GM18520 (cell line): ENCODE data around the gene SEMA7A.

Source experiments
- ATAC-seq: cut with Tn5 transposase; IDR thresholded peaks from one replicate; pipeline ENCODE4 v1.9.1; 2021; ENCODE audit not compliant: unreplicated experiment

SEMA7A gene

GRCh38 chr15:74453925-74454763, 20.4 kb upstream of the SEMA7A start:
- ATAC-seq, result no peak

GRCh38 chr15:74451861-74452835, 18.4 kb upstream of the SEMA7A start:
- no peak for ATAC-seq

- no peak for ATAC-seq
Observed at GRCh38 chr15:74451322-74451721, 17.6 kb upstream of the SEMA7A start.

GRCh38 chr15:74449643-74450205, 16.0 kb upstream of the SEMA7A start:
- no peak for ATAC-seq

DNA sequence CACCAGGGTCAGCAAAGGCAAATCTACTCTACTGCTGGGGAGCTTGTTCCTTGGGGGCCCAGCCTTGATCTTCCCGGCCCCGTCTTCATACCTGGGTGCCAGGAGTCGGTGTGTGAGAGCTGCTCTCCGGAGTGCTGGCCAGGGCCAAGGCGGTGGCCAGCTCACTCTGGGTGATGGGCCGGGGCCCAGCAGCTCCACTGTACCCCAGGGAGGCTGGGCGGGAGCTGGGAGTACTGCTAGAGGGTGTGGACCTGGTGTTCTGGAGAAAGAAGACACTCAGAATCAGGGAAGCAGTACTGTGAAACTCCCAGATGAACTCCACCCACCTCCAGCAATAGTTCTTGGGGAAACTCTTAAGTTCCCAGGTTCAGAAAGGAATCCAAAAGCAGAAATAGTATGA, 15.3 kb upstream of the SEMA7A start:
- ATAC-seq, result no peak

DNA sequence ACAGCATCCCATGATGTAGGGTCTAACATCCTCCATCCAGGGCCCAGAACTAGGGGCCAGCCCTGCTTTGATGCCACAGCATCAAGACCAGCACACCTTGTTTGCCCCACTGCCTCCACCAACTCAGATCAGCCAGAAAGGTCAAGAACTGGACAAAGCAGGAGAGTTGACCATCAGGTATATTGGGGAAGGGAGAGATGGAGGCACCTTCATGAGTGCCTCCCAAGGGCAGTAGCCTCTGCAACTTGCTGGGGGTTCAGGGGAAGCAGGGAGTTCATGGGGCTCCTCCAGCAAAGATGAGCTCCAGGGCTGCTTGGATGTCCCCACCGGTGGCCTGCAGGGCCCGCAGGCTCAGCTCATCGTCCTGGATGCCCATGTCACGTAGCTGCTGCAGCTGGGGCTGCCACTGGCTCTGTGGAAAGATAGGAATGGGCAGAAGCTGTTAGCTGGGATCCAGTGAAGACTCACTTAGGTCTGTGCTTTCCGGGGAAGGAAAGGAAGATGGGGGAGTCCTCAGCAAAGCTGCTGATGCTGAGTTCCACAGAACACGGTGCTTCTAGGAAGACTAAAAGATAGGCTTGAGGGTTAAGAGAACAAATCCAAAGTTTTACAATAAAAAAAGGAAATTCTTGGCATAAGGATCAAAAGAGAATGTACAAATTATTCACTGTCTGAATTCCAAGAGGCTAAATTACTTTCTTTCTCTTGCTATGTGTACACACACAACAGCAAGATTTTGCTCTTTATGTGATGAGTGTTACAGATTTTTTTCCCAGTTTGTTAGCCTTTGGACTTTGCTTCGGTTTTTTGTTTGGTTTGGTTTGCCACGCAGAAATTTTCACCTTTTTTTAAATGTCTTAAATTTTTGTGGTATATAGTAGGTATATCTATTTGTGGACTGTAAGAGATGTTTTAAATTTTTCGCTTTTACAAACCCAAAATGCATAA, 12.3 kb upstream of the SEMA7A start:
- no peak for ATAC-seq

DNA sequence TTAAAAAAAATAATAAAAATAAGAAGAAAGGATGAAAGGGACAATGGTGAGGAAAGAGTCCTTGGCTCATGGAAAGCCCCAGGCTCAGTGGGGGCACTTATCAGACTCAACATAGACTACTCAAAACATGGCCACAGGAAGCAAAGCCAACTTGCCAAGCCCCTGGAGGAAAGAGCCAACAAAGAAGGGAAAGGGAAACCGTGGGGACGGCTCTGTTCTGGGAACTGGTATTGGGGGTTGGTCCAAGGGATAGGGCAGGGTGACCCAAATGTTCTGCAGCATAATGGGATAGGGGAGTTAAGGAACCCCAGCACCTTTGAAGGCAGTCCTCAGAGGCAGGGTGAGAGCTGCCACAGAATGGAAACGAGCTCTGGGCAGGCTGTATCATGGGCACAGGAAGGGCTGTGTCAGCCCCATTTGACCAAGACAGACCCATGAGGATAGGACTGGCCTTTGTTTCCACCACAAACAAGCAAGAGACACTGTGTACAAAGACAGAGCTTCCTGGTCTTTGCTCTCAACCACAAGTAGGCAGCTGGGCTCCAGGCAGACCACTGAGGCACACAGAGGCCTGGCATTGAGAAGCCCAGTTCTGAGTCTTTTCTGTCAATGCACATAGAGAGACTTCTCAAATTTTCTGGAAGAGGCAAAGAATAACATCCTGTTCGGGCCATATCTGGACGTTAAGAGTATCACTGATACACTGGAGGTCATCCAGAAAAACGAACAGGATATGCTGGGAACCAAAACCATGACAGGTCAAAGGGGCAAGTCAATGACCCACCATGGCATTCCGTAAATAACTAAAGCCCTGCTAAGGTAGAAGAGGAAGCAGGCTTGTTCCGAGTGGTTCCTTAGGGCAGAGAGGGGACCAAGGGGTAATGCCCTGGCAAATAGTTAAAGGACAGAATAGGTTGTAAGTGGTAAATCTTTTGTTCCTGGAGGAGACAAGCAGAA, 10.6 kb upstream of the SEMA7A start:
- no peak for ATAC-seq

DNA sequence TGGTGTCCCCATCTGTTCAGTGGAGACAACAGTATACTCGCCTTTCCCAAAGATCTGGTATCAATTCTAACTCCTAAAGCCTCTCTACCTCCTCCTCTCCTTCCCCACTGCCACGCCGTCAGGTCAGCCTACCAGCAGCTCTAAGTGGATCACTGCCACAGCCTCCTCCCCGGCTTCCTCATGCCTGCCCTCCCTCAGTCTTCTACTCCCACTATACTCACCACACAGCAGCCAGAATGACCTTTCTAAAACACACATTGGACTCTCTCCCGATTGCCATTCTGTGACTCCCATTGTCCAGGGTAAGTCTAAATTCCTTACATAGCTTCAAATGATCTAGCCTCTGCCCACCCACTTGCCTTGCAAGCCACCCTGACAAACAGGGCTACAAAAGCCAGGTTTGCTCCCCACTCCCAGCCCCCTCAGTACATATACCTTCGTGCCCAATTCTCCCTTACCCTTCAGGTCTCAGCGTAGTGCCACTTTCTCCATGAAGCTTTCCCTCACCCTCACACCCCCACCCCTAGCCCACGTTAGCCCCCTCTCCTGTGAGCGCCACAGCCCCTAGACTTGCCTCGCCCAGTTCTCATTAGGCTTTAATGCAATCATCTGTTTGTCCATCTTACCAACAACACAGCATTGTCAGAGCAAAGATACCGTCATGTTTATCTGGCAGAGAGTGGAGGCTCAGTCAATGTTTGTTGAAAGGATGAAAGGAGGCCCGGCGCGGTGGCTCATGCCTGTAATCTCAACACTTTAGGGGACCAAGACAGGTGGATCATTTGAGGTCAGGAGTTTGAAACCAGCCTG, 9.5 kb upstream of the SEMA7A start:
- no peak for ATAC-seq

DNA sequence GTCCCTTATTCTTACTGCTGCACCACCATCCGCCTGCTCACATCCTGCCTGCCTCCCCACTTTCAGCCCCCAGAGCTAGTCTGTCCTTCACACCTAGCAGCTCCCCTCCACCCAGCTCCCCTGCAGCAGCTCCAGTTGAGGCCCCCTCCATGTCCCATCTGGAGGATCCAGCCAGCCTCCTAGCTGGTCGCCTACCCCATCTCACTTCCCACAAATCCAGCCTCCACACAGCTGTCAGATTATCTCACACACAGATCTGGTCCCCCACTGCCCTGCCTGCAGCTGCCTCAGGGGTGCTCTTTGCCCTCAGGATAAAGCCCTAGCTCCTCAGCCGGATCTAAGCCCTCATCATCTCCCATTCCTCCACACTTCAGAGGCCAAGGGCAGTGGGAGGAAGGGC, 8.8 kb upstream of the SEMA7A start:
- no peak for ATAC-seq

GRCh38 chr15:74442063-74442462, 8.3 kb upstream of the SEMA7A start:
- ATAC-seq, result no peak

- ATAC-seq, result no peak
Observed at GRCh38 chr15:74441248-74441941, 7.6 kb upstream of the SEMA7A start.

DNA sequence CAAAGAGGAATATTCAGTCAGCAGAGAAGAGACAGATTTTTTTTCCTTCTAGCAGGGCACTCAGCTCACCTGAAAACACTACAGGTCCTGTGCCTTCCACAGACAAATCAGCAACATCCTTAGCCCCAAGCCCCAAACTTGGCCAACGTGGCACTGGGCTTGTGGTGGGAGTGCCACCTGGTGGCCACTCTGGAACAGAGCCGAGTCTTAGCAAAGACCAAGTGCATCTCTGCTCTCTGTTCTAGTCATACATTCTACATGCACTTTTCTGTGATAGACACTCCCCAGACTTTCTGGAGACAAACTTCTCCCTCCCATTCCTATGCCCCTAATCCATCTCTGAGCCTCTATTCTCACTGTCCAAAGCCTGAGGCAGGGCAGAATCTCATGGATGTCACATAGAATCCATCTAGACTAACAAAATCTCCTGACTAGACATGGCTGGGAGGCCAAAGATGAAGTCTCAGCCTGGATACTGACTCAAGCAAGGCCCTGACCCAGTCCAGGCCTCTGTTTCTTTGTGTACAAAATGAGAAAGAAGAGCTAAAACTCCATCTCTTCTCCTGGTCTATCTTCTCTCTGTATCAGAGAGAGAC, 5.1 kb upstream of the SEMA7A start:
- ATAC-seq, result no peak

DNA sequence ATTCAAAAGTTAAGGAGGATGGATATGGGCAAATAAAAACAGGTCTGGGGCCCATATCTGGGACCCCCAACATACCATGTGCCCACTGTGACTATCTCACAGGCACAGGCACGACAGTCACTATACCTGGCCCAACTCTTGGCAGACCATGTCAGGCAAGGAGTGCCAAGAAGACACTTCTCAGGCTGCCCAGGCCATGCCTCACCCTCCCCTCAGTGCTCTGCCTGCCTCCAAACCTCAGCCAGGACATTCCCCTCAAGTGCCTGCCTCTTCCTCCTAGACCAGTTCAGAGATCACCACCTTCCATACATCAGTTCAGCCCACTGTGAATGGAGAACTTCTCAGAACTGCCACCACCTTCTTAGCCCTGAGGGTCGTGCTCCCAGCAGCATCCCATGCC, 4.4 kb upstream of the SEMA7A start:
- no peak for ATAC-seq

DNA sequence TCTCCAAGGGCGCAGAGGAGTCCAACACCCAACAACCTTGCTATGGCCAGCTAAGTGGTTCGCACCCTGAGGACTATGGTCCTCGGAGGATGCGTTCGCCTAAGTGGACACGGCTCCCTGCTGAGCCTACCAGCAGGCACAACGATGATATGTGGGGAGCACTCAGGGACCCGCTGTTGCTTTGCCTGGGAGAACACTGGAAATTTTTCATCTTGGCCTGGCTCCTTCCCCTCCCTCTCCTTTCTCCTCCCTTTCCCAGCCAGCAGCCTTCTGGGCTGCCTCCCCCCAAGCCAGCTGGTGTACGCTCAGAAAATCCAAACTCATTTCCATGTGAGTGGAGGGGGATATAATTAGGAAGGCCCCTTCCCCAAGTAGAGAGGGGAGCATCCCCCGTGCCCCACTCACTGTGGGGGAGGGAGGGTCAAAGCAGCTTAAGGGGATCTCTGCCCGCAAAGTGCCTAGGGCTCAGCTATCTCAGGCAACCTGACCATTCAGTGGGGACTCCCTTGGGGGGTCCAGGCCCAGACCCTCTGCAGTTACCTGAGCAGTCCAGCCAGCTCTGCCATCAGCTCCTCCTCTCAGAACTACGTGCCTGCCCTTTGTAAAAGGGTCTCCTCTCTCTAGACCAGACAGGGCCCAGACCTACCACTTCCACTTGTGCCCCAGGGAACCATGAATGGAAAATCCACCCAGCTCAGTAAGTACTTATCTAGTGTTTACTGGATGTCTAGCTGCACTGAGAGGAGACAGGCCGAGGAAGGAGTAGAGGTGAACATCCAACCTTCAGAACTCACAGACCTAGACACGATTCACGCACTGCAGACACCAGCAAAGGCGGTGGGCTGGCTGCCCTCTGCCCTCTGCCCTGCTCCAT, 742 bp upstream of the SEMA7A start:
- ATAC-seq, result no peak

DNA sequence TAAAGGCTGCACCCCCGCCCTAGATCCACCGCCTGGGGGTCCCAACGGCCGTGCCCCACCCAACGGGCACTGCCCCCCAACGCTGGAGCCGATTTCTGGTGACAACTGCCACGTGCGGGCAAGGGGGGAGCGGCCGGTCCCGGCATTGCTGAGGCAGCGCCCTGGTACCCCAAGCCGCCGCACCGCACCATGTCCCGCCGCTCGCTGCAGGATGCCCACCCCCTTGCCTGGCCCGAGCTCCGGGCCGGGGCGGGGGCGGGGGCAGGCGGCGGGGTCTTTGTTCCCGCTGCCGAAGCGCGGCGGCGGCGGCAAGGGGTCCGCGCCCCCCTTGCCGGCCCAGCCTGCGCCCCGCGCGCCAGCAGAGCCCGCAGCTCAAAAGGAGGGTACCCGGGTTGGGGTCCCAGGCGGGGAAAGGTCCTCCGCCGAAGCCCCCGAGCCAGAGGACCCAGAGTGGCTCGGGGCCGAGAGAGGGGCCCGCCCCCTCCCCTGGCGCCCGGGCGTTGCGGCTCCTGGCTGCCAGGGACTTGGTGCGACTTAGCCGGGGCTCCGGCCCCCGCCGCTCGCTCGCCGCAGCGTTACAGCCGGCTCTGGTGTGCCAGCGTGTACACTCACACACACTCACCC, 678 bp downstream of the SEMA7A start:
- ATAC-seq, result peak; percentile 10
